Neuronal stem cell (in vitro differentiated cells): Measurements from ENCODE around the gene TNIP1.

Experiments used
- DNase-seq: peaks from one replicate; pipeline ENCODE4 v3.0.0-alpha.2; 2013; ENCODE audit warnings: low spot score
- H2AFZ ChIP-seq: one replicate; pipeline ENCODE4 v1.6.1; 2013; ENCODE audit warnings: mild to moderate bottlenecking, low read length, inconsistent platforms
- H2AK5ac ChIP-seq: 2 replicates; pipeline ENCODE4 v1.6.1; 2013; ENCODE audit warnings: low read depth, mild to moderate bottlenecking, inconsistent platforms, low read length, moderate library complexity, mixed read lengths
- H2BK120ac ChIP-seq: 2 replicates; pipeline ENCODE4 v1.6.1; 2013; ENCODE audit warnings: low read depth, mild to moderate bottlenecking, inconsistent platforms, low read length, moderate library complexity, mixed read lengths
- H2BK12ac ChIP-seq: one replicate; pipeline ENCODE4 v1.6.1; 2013; ENCODE audit warnings: low read length, inconsistent platforms
- H2BK15ac ChIP-seq: 2 replicates; pipeline ENCODE4 v1.6.1; 2013; ENCODE audit warnings: mild to moderate bottlenecking, low read length, inconsistent platforms, mixed read lengths
- H2BK5ac ChIP-seq: one replicate; pipeline ENCODE4 v1.6.1; 2013; ENCODE audit warnings: inconsistent platforms, mild to moderate bottlenecking, low read length, moderate library complexity
- H3K14ac ChIP-seq: one replicate; pipeline ENCODE4 v1.6.1; 2013; ENCODE audit warnings: low read length, inconsistent platforms
- H3K18ac ChIP-seq: 2 replicates; pipeline ENCODE4 v1.6.1; 2013; ENCODE audit warnings: low read length, inconsistent platforms
- H3K23ac ChIP-seq: 2 replicates; pipeline ENCODE4 v1.6.1; 2013; ENCODE audit warnings: low read depth, mild to moderate bottlenecking, mixed read lengths, low read length, inconsistent platforms; ENCODE audit not compliant: poor library complexity
- H3K27ac ChIP-seq: replicated peaks from 3 replicates; pipeline ENCODE4 v1.5.1; 2013; ENCODE audit warnings: low read length, inconsistent platforms
- H3K27me3 ChIP-seq, 3 experiments: 2 replicates each; pipeline ENCODE4 v1.6.1; 2013; ENCODE audit warnings: low read length in 3 of 3, mild to moderate bottlenecking in 2 of 3, inconsistent platforms in 1 of 3, low read depth in 1 of 3, mixed read lengths in 1 of 3, moderate library complexity in 1 of 3; ENCODE audit not compliant: control insufficient read depth in 3 of 3, insufficient read depth in 3 of 3
- H3K36me3 ChIP-seq, 2 donors: replicated peaks in 1 of 2; 2 replicates each; pipeline ENCODE4 v1.6.1; 2013; ENCODE audit warnings: low read length in 2 of 2; ENCODE audit not compliant: control insufficient read depth in 2 of 2, insufficient read depth in 2 of 2
- H3K4ac ChIP-seq: 2 replicates; pipeline ENCODE4 v1.6.1; 2013; ENCODE audit warnings: inconsistent platforms, mild to moderate bottlenecking, low read length, moderate library complexity
- H3K4me1 ChIP-seq, 2 donors: 1 replicate in 1 of 2; 2 replicates in 1 of 2; pipeline ENCODE4 v1.6.1; 2013; ENCODE audit warnings: low read length in 2 of 2, low read depth in 1 of 2; ENCODE audit not compliant: control insufficient read depth in 2 of 2, insufficient read depth in 1 of 2
- H3K4me2 ChIP-seq: one replicate; pipeline ENCODE4 v1.6.1; 2013; ENCODE audit warnings: mild to moderate bottlenecking, low read length, inconsistent platforms; ENCODE audit not compliant: insufficient read depth, poor library complexity, severe bottlenecking
- H3K4me3 ChIP-seq, 2 donors: 2 replicates each; pipeline ENCODE4 v1.5.1; 2013; ENCODE audit warnings: low read length in 2 of 2, mild to moderate bottlenecking in 2 of 2, inconsistent platforms in 1 of 2, moderate library complexity in 1 of 2
- H3K79me1 ChIP-seq: one replicate; pipeline ENCODE4 v1.6.1; 2013; ENCODE audit warnings: low read depth, mild to moderate bottlenecking, inconsistent platforms, low read length, moderate library complexity
- H3K9ac ChIP-seq: one replicate; pipeline ENCODE4 v1.6.1; 2013; ENCODE audit warnings: mild to moderate bottlenecking, low read depth, low read length, inconsistent platforms; ENCODE audit not compliant: poor library complexity
- H3K9me3 ChIP-seq, 2 donors: replicated peaks in 1 of 2; 2 replicates each; pipeline versions ENCODE3 to v1.6.1; 2013; ENCODE audit warnings: low read length in 2 of 2, mild to moderate bottlenecking in 2 of 2, inconsistent platforms in 1 of 2, low read depth in 1 of 2, mixed read lengths in 1 of 2, moderate library complexity in 1 of 2; ENCODE audit not compliant: control insufficient read depth in 2 of 2, insufficient read depth in 1 of 2
- H4K8ac ChIP-seq: one replicate; pipeline ENCODE4 v1.6.1; 2013; ENCODE audit warnings: low read depth, mild to moderate bottlenecking, inconsistent platforms, low read length, moderate library complexity
- H4K91ac ChIP-seq: one replicate; pipeline ENCODE4 v1.6.1; 2013; ENCODE audit warnings: low read length, low read depth, mild to moderate bottlenecking, inconsistent platforms; ENCODE audit not compliant: poor library complexity
- WGBS, 2 donors: extraction: QIAGEN DNeasy Blood & Tissue Kit; methylation state at CpG; one replicate each; pipeline ENCODE4 v1.1.7; 2013; ENCODE audit warnings: missing lambda C conversion rate in 2 of 2, mixed read lengths in 1 of 2; ENCODE audit not compliant: insufficient read length in 2 of 2, insufficient replicate concordance in 1 of 2; ENCODE audit errors: extremely low coverage in 2 of 2; 5-methylcytosine and 5-hydroxymethylcytosine counted together

The TNIP1 gene

GRCh38 chr5:151113651-151114050 lies 32.8 kb upstream of the TNIP1 start:
- no peak overlapping the region for H2BK5ac ChIP-seq
- no peak overlapping the region for H3K4me3 ChIP-seq
- no peaks in the 10 kb centered on the region for H3K27me3 ChIP-seq
- no peak overlapping the region for H3K9ac ChIP-seq
- no peak overlapping the region for H3K18ac ChIP-seq
- H3K4ac ChIP-seq, result no peak overlapping the region
- no peak for DNase-seq
- H4K91ac ChIP-seq, result no peak overlapping the region
- H3K36me3 ChIP-seq, result peaks cover 8 to 74% of the 10 kb centered on the region in 2 donors
- H3K9me3 ChIP-seq, result no peaks in the 10 kb centered on the region
- no peak overlapping the region for H2AFZ ChIP-seq
- H3K4me2 ChIP-seq, result no peak overlapping the region
- no peak overlapping the region for H3K23ac ChIP-seq
- no peak overlapping the region for H2BK15ac ChIP-seq
- H3K79me1 ChIP-seq, result no peaks in the 10 kb centered on the region
- no peak overlapping the region for H4K8ac ChIP-seq
- WGBS, 2 donors, result no CpG with 5 or more reads among the region's 3 CpGs
- no peak overlapping the region for H2BK120ac ChIP-seq
- no peak overlapping the region for H3K14ac ChIP-seq
- no peak overlapping the region for H2BK12ac ChIP-seq
- no peaks in the 10 kb centered on the region for H3K4me1 ChIP-seq
- no peak overlapping the region for H3K27ac ChIP-seq
- H2AK5ac ChIP-seq, result no peak overlapping the region

- no peak for DNase-seq
- Histone ChIP-seq H2BK12ac (no peak overlapping the region), H3K9me3 (no peaks in the 10 kb centered on the region), H3K27me3 (no peaks in the 10 kb centered on the region), H4K91ac (no peak overlapping the region), H3K23ac (no peak overlapping the region), H3K36me3 (peaks cover 10 to 80% of the 10 kb centered on the region in 2 donors), H3K79me1 (no peaks in the 10 kb centered on the region), H2AFZ (no peak overlapping the region), H3K27ac (no peak overlapping the region), H2BK120ac (no peak overlapping the region), H2BK15ac (no peak overlapping the region), H3K4me1 (no peaks in the 10 kb centered on the region), H3K4me3 (no peak overlapping the region), H3K4me2 (no peak overlapping the region), H2AK5ac (no peak overlapping the region), H2BK5ac (no peak overlapping the region), H3K14ac (no peak overlapping the region), H3K9ac (no peak overlapping the region), H4K8ac (no peak overlapping the region), H3K18ac (no peak overlapping the region), H3K4ac (no peak overlapping the region)
- WGBS, 2 donors, result no CpG with 5 or more reads among the region's 3 CpGs
These were observed 30.2 kb upstream of the TNIP1 start for GRCh38 chr5:151110992-151111391.

- no CpG with 5 or more reads among the region's 11 CpGs for WGBS, 2 donors
- no peak overlapping the region for H3K4me3 ChIP-seq
- H4K8ac ChIP-seq, result no peak overlapping the region
- H2BK5ac ChIP-seq, result no peak overlapping the region
- no peaks in the 10 kb centered on the region for H3K9me3 ChIP-seq
- H3K27ac ChIP-seq, result no peak overlapping the region
- H2BK15ac ChIP-seq, result no peak overlapping the region
- peaks cover 10 to 80% of the 10 kb centered on the region in 2 donors for H3K36me3 ChIP-seq
- DNase-seq, result no peak
- no peaks in the 10 kb centered on the region for H3K27me3 ChIP-seq
- no peak overlapping the region for H2BK120ac ChIP-seq
- no peaks in the 10 kb centered on the region for H3K4me1 ChIP-seq
- no peaks in the 10 kb centered on the region for H3K79me1 ChIP-seq
- no peak overlapping the region for H3K18ac ChIP-seq
- H3K23ac ChIP-seq, result no peak overlapping the region
- no peak overlapping the region for H2AK5ac ChIP-seq
- H3K4me2 ChIP-seq, result no peak overlapping the region
- no peak overlapping the region for H2AFZ ChIP-seq
- no peak overlapping the region for H4K91ac ChIP-seq
- no peak overlapping the region for H3K14ac ChIP-seq
- H3K9ac ChIP-seq, result no peak overlapping the region
- H2BK12ac ChIP-seq, result no peak overlapping the region
- H3K4ac ChIP-seq, result no peak overlapping the region
These were observed 29.4 kb upstream of the TNIP1 start for GRCh38 chr5:151110122-151110681.

- no peak overlapping the region for H3K4me3 ChIP-seq
- H3K36me3 ChIP-seq, result peaks cover 10 to 91% of the 10 kb centered on the region in 2 donors
- H3K4me1 ChIP-seq, result no peaks in the 10 kb centered on the region
These were observed 27.7 kb upstream of the TNIP1 start for GRCh38 chr5:151108566-151108965.

More at GRCh38 chr5:151108566-151108965, 27.7 kb upstream of the TNIP1 start:
- Histone ChIP-seq H2BK120ac (no peak overlapping the region), H3K14ac (no peak overlapping the region), H2AFZ (no peak overlapping the region), H4K91ac (no peak overlapping the region), H3K23ac (peak overlapping the region; percentile 60), H3K27me3 (no peaks in the 10 kb centered on the region), H2BK12ac (no peak overlapping the region), H3K9ac (no peak overlapping the region), H3K79me1 (no peaks in the 10 kb centered on the region), H3K18ac (no peak overlapping the region), H2BK5ac (no peak overlapping the region), H4K8ac (no peak overlapping the region), H2BK15ac (no peak overlapping the region), H3K4me2 (no peak overlapping the region), H3K4ac (no peak overlapping the region), H3K9me3 (no peaks in the 10 kb centered on the region), H2AK5ac (no peak overlapping the region), H3K27ac (no peak overlapping the region)
- DNase-seq, result no peak
- no CpG with 5 or more reads among the region's 8 CpGs for WGBS, 2 donors
